DOHH2 (cell line): Measurements from ENCODE around the gene TRIM24.

Experiments used
- CTCF ChIP-seq: fragments of 200-600 bp; sonication (generic); IDR thresholded peaks from one replicate; pipeline ENCODE4 v1.5.1; 2014; ENCODE audit warnings: antibody characterized with exemption, mild to moderate bottlenecking, low read depth, low read length; ENCODE audit not compliant: poor library complexity, severe bottlenecking
- EZH2phosphoT487 ChIP-seq: fragments of 200-600 bp; sonication (generic); IDR thresholded peaks from 2 replicates; pipeline ENCODE4 v1.6.1; 2017; ENCODE audit warnings: borderline replicate concordance, mild to moderate bottlenecking, antibody characterized with exemption, low read length, moderate library complexity, mixed read lengths

DNA sequence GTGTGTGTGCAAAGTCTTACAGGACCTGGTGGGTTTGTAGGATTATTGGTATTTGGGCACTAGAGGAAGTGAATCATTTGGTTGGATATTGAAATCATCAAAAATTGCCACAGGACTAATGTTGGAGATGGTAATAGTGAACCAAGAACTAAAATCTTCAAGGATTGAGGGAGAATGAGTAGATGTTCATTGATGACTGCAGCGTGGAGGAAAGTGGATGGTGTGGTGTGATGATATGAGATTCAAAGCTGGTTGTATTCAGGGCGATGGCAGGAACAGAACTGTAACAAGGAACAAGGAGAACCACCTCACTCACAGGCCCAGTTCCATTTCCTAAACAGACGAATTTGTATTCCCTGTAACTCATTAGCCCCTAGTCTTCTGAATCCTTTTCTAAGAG lies 90.3 kb downstream of the TRIM24 start:
- no peak for TF ChIP-seq CTCF
- no peak for TF ChIP-seq EZH2phosphoT487
